GM23338 (cell line): ENCODE results near the gene LRRC30. TPM values are rescaled to one million over a fixed set of nuclear protein-coding genes. Genes with fewer than 3 reads are reported as not detected.

Source experiments
- ATAC-seq: fragments of 200-7000 bp; cut with Tn5 transposase; 3 replicates; pipeline ENCODE4 v1.9.1; 2020
- DNase-seq: peaks from one replicate; pipeline ENCODE4 v3.0.0-alpha.2; 2015; ENCODE audit warnings: low spot score
- H2AFZ ChIP-seq: fragments of 200-600 bp; sonication (generic); 2 replicates; pipeline ENCODE4 v1.8.0; 2016; ENCODE audit warnings: antibody characterized with exemption, mild to moderate bottlenecking, moderate library complexity
- H3F3A ChIP-seq: fragments of 200-600 bp; sonication (generic); replicated peaks from 2 replicates; pipeline ENCODE4 v1.8.0; 2017; ENCODE audit warnings: antibody characterized with exemption, mixed run types, low read depth
- H3K27ac ChIP-seq: fragments of 200-600 bp; sonication (generic); 2 replicates; pipeline ENCODE4 v1.6.1; 2016; ENCODE audit warnings: low read depth
- H3K27me3 ChIP-seq: fragments of 200-600 bp; sonication (generic); 2 replicates; pipeline ENCODE4 v1.8.0; 2016; ENCODE audit warnings: mild to moderate bottlenecking, mixed run types, moderate library complexity; ENCODE audit not compliant: insufficient read depth
- H3K36me3 ChIP-seq: fragments of 200-600 bp; sonication (generic); 2 replicates; pipeline ENCODE4 v1.8.0; 2016; ENCODE audit warnings: mild to moderate bottlenecking; ENCODE audit not compliant: insufficient read depth
- H3K4me1 ChIP-seq: fragments of 200-600 bp; sonication (generic); 2 replicates; pipeline ENCODE4 v1.8.0; 2016; ENCODE audit warnings: mild to moderate bottlenecking, moderate library complexity; ENCODE audit not compliant: insufficient read depth
- H3K4me2 ChIP-seq: fragments of 200-600 bp; sonication (generic); 2 replicates; pipeline ENCODE4 v1.7.1; 2017; ENCODE audit warnings: mixed run types
- H3K4me3 ChIP-seq: fragments of 200-600 bp; sonication (generic); 2 replicates; pipeline ENCODE4 v1.6.1; 2016; ENCODE audit warnings: mixed run types
- H3K79me2 ChIP-seq: fragments of 200-600 bp; sonication (generic); replicated peaks from 2 replicates; pipeline ENCODE4 v1.8.0; 2017; ENCODE audit warnings: mild to moderate bottlenecking; ENCODE audit not compliant: insufficient read depth
- H3K9me2 ChIP-seq: fragments of 200-600 bp; sonication (generic); 2 replicates; pipeline ENCODE4 v1.8.0; 2017; ENCODE audit not compliant: insufficient read depth
- H4K20me1 ChIP-seq: fragments of 200-600 bp; sonication (generic); replicated peaks from 2 replicates; pipeline ENCODE4 v1.8.0; 2017; ENCODE audit warnings: mild to moderate bottlenecking; ENCODE audit not compliant: insufficient read depth
- H3K27ac Mint-ChIP-seq: 2 replicates; pipeline ENCODE4 v1.8.0; 2020; ENCODE audit warnings: inconsistent platforms, mild to moderate bottlenecking, moderate library complexity, mixed read lengths
- H3K27me3 Mint-ChIP-seq: 3 replicates; pipeline ENCODE4 v1.8.0; 2022; ENCODE audit warnings: low read depth, mild to moderate bottlenecking, moderate library complexity, mixed read lengths, inconsistent platforms; ENCODE audit not compliant: insufficient read depth, poor library complexity
- H3K36me3 Mint-ChIP-seq: 3 replicates; pipeline ENCODE4 v1.8.0; 2021; ENCODE audit warnings: low read depth, mild to moderate bottlenecking, inconsistent platforms, moderate library complexity, mixed read lengths
- H3K4me1 Mint-ChIP-seq: 3 replicates; pipeline ENCODE4 v1.8.0; 2020; ENCODE audit warnings: mild to moderate bottlenecking, inconsistent platforms, mixed read lengths
- H3K4me3 Mint-ChIP-seq: 3 replicates; pipeline ENCODE4 v1.8.0; 2021; ENCODE audit warnings: moderate library complexity, mild to moderate bottlenecking, inconsistent platforms, mixed read lengths
- H3K9me3 Mint-ChIP-seq: 3 replicates; pipeline ENCODE4 v1.8.0; 2020; ENCODE audit warnings: moderate library complexity, mild to moderate bottlenecking, inconsistent platforms, mixed read lengths
- ETS1 ChIP-seq: IDR thresholded peaks from 2 replicates; pipeline ENCODE4 v1.6.1; 2016; ENCODE audit warnings: antibody characterized with exemption
- EZH2 ChIP-seq: fragments of 200-600 bp; sonication (generic); IDR thresholded peaks from one replicate; pipeline ENCODE4 v1.8.0; 2017; ENCODE audit warnings: antibody characterized with exemption, mild to moderate bottlenecking, low read depth; ENCODE audit not compliant: unreplicated experiment
- JUNB ChIP-seq: IDR thresholded peaks from one replicate; pipeline ENCODE4 v1.6.1; 2016; ENCODE audit warnings: antibody characterized with exemption; ENCODE audit not compliant: unreplicated experiment
- NANOG ChIP-seq: IDR thresholded peaks from 2 replicates; pipeline ENCODE4 v1.6.1; 2016; ENCODE audit warnings: antibody characterized with exemption, borderline replicate concordance
- POLR2AphosphoS5 ChIP-seq: IDR thresholded peaks from 2 replicates; pipeline ENCODE4 v1.6.1; 2016; ENCODE audit warnings: antibody characterized with exemption, low read depth
- STAT1 ChIP-seq: IDR thresholded peaks from one replicate; pipeline ENCODE4 v1.6.1; 2016; ENCODE audit warnings: antibody characterized with exemption; ENCODE audit not compliant: unreplicated experiment
- ZNF114 ChIP-seq: fragments of 250-450 bp; sonication (Bioruptor Pico); IDR thresholded peaks from 2 replicates; pipeline ENCODE4 v1.5.0; 2020; ENCODE audit warnings: mild to moderate bottlenecking, moderate library complexity
- ZNF331 ChIP-seq: fragments of 250-450 bp; sonication (Bioruptor Pico); IDR thresholded peaks from 2 replicates; pipeline ENCODE4 v1.5.0; 2020; ENCODE audit warnings: low read depth, mild to moderate bottlenecking, moderate library complexity
- ZNF462 ChIP-seq: fragments of 250-450 bp; sonication (Bioruptor Pico); IDR thresholded peaks from 2 replicates; pipeline ENCODE4 v1.5.0; 2020; ENCODE audit warnings: mild to moderate bottlenecking, moderate library complexity
- polyA plus RNA-seq: library from polyadenylated mRNA; unstranded; fragments of >200 nt; fragmentation: Nextera tagmentation; extraction: Ambion mirVana; gene quantifications from 2 replicates; pipeline ENCODE4 v1.2.1, GENCODE V29; 2016
- total RNA-seq: library from RNA; depleted of rRNA; stranded (reverse); fragments of >200 nt; shearing (Covaris generic); gene quantifications from 2 replicates; pipeline ENCODE4 v1.2.3, GENCODE V29; 2014
- TF ChIP-seq, protein P1 (sequence below): IDR thresholded peaks from one replicate; pipeline ENCODE4 v1.6.1; 2018; ENCODE audit warnings: antibody characterized with exemption; ENCODE audit not compliant: unreplicated experiment

LRRC30 gene
- total and polyA plus RNA-seq, 2 experiments from 2014 or later, result not detected

- TF ChIP-seq ZNF114 (CRISPR knock-in tag) (no peak), POLR2AphosphoS5 (no peak), NANOG (no peak), ZNF462 (CRISPR knock-in tag) (no peak), ZNF331 (CRISPR knock-in tag) (no peak), STAT1 (no peak)
These were observed 25.5 kb upstream of the LRRC30 start (continued) for GRCh38 chr18:7205346-7205745.

DNA sequence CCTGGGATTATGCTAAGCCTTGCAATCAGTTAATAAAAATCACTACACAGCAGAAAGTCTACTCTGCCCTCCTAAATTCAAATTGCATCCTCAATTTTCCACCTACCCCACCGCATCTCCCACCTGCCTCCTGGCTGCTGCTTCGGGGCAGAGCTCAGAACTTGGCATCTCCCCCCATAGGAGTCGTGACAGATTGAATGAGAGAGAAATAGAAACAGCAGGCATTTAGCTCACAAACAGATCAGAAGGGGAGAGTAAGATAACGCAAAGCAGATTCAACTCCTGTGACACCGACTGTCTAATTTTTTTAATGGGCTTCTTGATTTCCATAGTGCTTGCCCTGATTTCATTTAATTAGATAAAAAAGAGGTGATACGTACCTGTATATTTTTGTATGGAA, 24.7 kb upstream of the LRRC30 start:
- no peaks in the 10 kb centered on the region for H3K9me3 Mint-ChIP-seq
- Histone ChIP-seq H3K4me1 (peaks cover 7% of the 10 kb centered on the region; the same call in 1 of the 2 replicates), H3K9me2 (no peaks in the 10 kb centered on the region), H4K20me1 (no peaks in the 10 kb centered on the region), H3K27me3 (no peaks in the 10 kb centered on the region), H3K4me3 (no peak overlapping the region), H3F3A (no peaks in the 10 kb centered on the region), H3K4me2 (no peak overlapping the region), H3K36me3 (no peaks in the 10 kb centered on the region), H3K79me2 (no peaks in the 10 kb centered on the region), H3K27ac (no peak overlapping the region), H2AFZ (peak overlapping the region; percentile 90; the same call in 1 of the 2 replicates)
- peaks cover 19% of the 10 kb centered on the region for H3K4me1 Mint-ChIP-seq
- no peak overlapping the region for H3K27ac Mint-ChIP-seq
- H3K27me3 Mint-ChIP-seq, result peaks cover 2% of the 10 kb centered on the region
- ATAC-seq, result no peak
- DNase-seq, result no peak
- H3K4me3 Mint-ChIP-seq, result no peak overlapping the region
- H3K36me3 Mint-ChIP-seq, result no peaks in the 10 kb centered on the region
- TF ChIP-seq, protein P1, sequence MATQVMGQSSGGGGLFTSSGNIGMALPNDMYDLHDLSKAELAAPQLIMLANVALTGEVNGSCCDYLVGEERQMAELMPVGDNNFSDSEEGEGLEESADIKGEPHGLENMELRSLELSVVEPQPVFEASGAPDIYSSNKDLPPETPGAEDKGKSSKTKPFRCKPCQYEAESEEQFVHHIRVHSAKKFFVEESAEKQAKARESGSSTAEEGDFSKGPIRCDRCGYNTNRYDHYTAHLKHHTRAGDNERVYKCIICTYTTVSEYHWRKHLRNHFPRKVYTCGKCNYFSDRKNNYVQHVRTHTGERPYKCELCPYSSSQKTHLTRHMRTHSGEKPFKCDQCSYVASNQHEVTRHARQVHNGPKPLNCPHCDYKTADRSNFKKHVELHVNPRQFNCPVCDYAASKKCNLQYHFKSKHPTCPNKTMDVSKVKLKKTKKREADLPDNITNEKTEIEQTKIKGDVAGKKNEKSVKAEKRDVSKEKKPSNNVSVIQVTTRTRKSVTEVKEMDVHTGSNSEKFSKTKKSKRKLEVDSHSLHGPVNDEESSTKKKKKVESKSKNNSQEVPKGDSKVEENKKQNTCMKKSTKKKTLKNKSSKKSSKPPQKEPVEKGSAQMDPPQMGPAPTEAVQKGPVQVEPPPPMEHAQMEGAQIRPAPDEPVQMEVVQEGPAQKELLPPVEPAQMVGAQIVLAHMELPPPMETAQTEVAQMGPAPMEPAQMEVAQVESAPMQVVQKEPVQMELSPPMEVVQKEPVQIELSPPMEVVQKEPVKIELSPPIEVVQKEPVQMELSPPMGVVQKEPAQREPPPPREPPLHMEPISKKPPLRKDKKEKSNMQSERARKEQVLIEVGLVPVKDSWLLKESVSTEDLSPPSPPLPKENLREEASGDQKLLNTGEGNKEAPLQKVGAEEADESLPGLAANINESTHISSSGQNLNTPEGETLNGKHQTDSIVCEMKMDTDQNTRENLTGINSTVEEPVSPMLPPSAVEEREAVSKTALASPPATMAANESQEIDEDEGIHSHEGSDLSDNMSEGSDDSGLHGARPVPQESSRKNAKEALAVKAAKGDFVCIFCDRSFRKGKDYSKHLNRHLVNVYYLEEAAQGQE, result no peak
- TF ChIP-seq JUNB, result no peak
- TF ChIP-seq EZH2, result no peak
- TF ChIP-seq STAT1, result no peak
- TF ChIP-seq ZNF114 (CRISPR knock-in tag), result no peak
- TF ChIP-seq ETS1, result no peak
